Retina (tissue), 1 donor: ENCODE data around the gene WDR31.
"Not testable (repeated sequence)": the region's sequence is repeated elsewhere in the genome, so short reads cannot be mapped to it uniquely, and the experiment has no call there.

Experiments used
- DNase-seq: peaks from one replicate; pipeline ENCODE4 v3.0.0-alpha.2; 2016

WDR31 gene

DNA sequence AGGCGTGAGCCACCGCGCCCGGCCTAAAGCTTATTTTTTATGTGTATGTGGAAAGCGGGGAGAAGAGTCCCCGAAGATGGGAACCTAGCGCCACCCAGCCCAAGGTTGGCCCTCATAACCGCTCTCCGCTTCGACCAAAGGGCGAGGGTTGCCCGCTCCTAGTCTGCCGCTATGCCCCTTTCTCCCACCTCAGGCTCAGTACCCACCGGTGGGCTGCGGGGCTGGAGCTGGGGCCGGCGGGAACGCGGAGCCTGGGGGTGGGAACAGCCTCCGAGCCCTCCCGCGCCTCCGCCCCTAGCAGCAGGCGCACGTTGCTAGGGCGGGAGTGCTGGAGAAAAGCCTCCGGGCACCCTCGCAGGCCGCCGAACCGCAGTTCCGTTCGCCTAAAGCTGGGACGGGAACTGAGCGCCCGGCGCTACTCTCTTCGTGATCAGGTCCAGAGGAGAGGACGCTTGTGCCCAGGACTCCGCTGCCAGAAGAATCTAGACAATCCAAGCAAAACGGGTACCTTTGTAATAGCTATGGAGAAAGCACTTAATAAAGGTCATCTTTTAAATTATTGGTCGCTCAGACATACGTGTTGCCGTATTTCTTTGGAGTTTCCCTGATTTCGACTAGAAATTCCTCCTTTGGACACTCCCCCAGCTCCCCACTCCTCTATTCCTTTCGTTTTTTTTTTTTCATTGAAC lies at the start of gene WDR31:
Gene WDR31 (minus strand): TSS at position 265 of the 689 bp plus-strand sequence. CDS start 8,253 bp downstream, outside the sequence.
- peak; percentile 95 for DNase-seq

- DNase-seq: no peak
Observed at GRCh38 chr9:113389451-113389850, 49.4 kb upstream of the WDR31 start.

DNA sequence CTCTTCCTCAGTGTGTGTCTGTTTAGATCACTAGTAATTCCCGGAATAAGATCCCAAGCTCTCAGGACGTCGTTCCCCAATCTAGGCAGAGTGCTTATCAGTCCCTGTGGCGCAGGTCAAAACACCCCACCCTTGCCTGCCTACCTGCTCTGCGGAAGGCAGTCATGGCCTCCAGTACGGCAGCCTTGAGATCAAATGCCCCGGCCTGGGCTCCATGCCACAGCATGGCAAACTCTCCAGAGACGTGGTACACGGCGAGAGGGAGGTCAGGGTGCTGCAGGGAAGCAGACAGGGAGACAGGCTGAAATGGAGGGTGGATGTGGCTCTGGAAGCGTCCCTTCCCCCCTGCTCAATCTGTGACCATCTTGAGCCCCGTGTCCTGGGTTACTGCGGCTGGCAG lies 48.8 kb upstream of the WDR31 start:
- no peak for DNase-seq

DNA sequence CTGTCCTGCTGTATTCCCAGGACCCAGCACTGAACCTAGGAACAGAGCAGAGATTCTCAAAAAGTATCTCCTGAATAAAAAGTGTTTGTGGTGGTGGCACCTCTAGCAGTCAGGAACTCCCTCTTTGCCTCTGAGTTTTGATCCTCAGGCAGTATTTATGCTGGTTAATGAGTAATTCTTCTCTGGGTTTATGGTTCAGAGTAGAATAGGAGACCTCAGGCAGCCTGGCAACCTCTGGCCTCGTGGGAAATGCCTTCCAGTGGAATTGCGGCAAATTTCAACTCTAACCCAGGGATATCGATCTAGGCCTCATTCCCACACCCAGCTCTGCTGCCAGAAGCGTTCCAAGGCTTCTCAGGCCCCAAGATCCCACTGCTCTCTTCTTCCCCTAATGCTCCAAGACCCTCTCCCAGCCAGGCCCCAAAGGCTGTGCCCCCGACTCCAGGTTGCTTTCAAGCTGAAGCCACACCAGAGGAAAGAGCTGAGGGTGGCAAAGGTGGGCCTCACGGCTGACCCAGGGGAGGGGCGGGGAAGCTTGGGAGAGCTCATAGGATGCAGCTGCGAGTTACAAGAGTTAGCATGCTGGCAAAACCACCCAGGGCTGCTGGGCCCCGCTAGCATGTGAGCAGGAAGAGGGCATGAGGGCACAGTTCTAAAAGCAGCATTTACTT lies 47.6 kb upstream of the WDR31 start:
- no peak for DNase-seq

DNA sequence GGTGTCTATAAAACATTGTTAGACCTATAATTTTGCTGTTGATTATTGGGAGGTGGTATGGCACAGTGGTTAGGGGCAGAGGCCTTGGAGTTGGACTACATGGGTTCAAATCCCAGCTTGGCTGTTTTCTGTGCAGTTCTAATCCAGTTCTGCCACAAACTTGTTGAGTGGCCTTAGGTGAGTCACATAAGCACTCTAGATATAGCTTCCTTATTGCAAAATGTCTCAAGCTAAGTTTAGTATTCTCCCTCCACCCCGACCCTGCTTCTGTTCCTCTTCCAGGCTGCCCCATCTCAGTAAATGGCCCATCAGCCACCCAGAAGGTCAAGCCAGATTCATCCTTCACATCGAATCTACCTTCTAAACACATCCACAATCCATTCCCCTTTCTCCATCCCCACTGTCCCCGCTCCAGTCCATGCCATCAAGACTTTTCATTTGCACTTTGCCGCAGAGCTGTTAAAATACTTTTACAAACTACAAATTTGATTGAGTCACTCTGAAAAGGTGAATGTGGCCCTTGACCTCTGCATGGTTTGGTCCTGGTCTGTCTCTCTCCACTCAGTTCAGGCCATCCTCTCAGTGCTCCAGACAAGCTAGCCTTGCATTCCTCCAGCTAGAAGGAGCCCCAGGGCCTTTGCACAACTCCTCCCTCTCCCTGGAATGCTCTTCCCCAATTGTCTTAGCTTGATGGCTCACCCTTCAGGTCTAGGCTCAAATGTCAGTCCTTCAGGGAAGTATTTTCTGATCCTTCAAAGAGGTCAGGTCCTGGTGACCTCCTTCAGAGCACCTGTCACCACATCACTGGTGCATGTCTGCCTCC lies 46.7 kb upstream of the WDR31 start:
- no peak for DNase-seq

DNA sequence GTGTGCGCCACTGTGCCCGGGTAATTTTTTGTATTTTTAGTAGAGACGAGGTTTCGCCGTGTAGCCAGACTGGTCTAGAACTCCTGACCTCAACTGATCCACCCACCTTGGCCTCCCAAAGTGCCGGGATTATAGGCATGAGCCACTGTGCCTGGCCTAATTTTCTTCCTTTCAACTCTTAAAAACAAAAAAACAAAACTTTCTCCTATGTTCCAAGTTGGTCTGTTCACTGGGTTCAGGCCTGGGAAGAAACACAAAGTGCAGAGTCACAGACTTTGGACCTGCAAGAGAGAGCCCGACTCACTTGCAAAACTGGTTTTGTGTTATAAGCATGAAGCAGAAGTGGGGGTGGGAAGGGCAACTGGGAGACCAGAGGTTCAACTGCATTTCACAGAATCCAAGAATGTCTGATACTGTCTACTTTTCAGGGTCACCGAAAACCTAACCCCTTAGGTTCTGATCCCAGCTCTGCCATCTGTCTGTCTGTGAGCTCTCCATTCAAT lies 41.9 kb upstream of the WDR31 start:
- no peak for DNase-seq

GRCh38 chr9:113381441-113381840 lies 41.4 kb upstream of the WDR31 start:
- DNase-seq: not testable (repeated sequence)

- no peak for DNase-seq
Observed at GRCh38 chr9:113380869-113381378, 40.8 kb upstream of the WDR31 start.

DNA sequence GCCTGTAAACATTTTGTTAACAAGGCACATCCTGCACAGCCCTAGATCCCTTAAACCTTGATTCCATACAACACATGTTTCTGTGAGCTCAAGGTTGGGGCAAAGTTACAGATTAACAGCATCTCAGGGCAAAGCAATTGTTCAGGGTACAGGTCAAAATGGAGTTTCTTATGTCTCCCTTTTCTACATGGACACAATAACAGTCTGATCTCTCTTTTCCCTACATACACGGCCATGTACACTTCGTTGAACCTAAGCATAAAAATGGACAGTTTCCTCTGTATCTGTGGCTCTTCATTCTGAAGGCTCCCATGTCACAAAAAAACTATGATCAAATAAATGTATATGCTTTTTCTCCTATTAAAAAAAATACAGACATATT lies 39.7 kb upstream of the WDR31 start:
- not testable (repeated sequence) for DNase-seq

- not testable (repeated sequence) for DNase-seq
Observed at GRCh38 chr9:113379094-113379828, 39.2 kb upstream of the WDR31 start.

DNA sequence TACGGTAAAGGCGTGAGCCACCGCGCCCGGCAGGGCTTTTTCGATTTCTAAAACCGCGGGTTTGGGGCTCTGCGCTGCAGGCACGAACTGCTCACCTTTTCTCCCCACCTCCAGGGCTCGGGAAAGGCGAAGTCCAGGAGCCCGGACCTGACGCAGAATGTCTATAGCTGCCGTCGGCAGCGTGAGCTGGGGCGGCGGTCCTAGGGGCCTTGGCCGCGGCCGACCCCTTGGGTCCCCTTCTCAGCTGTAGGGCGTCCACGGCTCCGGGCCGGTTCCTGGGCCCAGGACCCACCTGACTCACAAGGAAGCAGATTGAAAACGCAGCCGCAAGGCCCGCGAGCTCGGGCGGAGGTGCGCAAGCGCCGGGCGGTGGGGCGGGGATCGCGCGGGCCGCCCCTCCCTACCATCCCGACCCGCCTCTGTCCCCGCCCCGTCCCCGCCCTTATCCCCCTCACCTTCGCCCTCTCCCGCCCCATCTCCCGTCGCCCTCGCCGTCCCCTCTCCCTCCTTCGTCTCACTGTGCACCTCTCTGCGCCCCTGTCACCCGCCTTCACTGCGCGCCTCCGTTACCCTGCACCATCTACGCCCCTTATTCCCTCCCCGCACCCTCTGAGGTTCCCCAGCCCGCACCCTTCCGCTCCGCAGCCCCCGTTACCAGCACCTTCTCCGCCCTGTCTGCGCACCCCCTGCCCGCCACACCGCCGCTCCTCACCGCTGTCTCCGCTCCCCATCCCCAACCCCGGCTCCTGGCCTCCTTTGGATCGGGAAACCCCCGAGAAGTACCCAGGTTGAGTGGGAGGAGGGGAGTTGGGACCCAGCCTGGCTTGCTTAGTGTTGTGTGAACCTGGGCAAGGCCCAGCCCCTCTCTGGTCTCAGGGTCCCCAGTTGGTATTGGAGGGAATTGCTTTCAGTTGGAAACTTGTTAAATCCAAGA lies 36.8 kb upstream of the WDR31 start, which contains the start of gene HDHD3:
Gene HDHD3 (minus strand): TSS at position 353 of the 934 bp plus-strand sequence. CDS start 2,632 bp downstream, outside the sequence.
- DNase-seq: peak; percentile 89

- DNase-seq: no peak
Observed at GRCh38 chr9:113375057-113376023, 35.3 kb upstream of the WDR31 start.

- DNase-seq: no peak
Observed at GRCh38 chr9:113373676-113374392, 33.8 kb upstream of the WDR31 start.

DNA sequence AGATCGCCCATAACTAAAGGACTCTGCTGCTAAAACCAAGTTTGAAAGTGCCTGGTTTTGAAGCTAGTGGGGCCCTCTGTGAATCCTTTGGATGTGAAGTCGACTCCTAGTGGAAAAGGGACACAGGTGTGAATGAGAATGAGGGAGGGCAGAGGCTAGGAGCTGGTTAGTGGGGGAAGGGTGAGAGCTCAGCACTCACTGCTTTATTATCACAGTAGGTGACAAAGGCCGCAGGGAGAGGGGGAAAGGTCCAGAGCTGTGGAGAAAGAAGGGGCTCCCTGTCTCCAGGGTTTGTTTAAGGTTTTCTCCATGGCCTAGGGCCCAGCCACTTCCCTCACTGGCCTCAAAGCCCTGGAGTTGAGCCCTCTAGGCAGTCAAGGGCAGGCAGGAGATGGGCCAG lies 33.2 kb upstream of the WDR31 start:
- DNase-seq: no peak

DNA sequence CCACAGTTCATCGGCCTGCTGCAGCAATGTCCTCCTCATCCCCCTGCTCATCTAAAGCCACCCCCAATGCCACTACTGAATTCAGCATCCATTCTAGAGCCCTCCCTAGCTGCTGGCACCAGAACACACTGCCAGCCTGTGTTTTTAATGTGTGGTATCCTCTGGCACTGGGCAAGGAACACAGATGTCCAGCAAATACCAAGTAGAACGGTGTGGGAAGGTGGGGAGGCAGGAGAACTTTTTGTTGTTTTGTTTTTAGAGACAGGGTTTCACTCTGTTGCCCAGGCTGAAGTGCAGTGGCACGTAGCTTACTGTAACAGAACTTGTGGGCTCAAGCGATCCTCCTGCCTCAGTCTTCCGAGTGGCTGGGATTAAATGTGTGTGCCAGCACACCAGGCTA lies 32.0 kb upstream of the WDR31 start:
- DNase-seq: no peak

DNA sequence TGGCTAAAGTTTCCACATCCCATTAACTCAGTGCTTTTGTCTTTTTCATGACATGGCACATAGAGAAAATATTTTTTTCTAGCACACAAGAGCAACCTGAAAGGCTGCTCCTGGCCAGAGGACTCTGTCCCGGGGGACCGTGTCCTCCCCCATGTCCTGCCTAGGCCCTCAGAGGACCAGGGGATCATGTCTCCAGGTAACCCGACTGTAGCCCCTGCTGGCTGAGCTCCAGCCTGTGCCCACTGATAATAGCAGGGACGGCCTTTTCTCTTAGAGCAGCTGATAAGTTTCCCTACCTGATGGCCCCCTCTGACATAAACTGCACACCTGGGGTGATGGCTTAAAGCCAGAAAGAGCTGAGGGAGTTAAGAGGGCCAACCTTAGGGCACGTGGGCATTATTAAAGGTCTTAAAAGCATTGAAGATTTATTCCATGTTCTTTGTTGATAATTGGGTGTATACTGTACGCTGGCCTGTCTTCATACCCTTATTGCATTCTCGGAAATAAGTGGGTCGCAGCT lies 30.8 kb upstream of the WDR31 start:
- no peak for DNase-seq

- DNase-seq: no peak
Observed at GRCh38 chr9:113369855-113370140, 29.7 kb upstream of the WDR31 start.

DNA sequence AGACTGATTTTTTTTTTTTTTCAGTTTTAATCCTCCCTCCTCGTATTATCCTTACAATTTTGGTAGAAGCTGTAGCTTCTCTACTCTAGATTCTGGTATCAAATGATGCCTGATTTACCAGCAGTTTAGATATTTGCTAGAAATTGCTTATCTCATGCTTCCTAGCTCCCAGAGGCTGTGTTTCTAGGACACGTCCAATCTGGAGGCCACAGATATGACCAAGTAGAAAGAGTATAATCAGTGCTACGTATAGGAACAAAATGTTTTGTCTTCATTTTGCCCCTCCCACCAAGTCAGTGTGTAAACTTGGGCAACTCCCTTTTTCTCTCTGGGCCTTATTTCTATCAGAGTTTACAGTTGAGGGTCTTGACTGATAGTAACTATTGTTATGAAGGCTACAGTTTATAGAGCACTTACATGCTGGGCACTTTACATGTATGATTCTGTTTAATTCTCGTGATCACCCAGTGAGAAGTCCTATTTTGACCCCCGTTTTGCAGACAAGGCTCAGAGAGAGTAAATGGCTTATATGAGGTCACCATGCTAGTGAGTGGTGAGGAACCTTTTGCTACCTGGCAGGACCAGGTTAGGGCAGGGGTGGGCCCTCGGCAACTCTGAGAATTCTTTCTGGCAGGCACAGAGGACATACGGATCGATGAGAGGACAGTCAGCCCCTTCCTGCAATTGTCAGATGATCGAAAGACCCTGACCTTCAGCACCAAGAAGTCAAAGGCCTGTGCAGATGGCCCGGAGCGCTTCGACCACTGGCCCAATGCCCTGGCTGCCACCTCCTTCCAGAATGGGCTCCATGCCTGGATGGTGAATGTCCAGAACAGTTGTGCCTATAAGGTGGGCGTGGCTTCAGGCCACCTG lies 29.1 kb upstream of the WDR31 start:
- DNase-seq: no peak
